Measurements from ENCODE around the gene RAB4A. TPM values are rescaled to one million over a fixed set of nuclear protein-coding genes. Genes with fewer than 3 reads are reported as not detected.
A peak's percentile ranks its signal among the peaks of the same experiment; 100 is the strongest.
"Not testable (repeated sequence)": the region's sequence is repeated elsewhere in the genome, so short reads cannot be mapped to it uniquely, and the experiment has no call there.

RAB4A gene
- total and polyA plus RNA-seq, 2 donors (not counting 1 experiment from before 2014, with no cell fraction given), result 15.7 to 31.5 TPM

DNA sequence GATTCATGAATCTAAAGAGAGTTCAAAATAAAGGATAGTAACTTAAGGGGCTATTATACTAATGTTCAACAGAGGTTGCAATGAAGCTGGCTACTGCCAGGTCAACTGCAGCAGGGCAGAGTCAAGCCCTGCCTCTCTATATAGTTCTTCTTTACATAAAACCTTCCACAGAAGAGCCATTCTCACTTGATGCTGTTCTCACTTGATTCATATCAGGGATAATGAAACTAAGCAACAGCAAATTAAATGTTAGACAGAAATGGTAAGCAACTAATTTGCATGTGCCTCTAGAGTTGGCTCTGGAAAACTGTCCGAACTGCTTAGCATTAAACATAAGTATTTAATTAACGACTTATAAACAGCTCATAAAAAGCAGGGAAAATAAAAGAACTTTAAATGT lies 54.5 kb downstream of the RAB4A start:
- Histone ChIP-seq H4K20me1 (ENCODE audit: control insufficient read depth, extremely low read depth, insufficient read depth, low read length) (no peaks in the 10 kb centered on the region), H3K27ac (ENCODE audit: insufficient read depth, low read length) (no peak overlapping the region), H3K79me2 (ENCODE audit: control insufficient read depth, insufficient read depth, low read length) (no peaks in the 10 kb centered on the region), H2AFZ (ENCODE audit: low read length) (no peak overlapping the region), H3K4me2 (ENCODE audit: extremely low read depth, insufficient read depth, low read length) (peak overlapping the region; percentile 48), H3K4me1 (ENCODE audit: control insufficient read depth, extremely low read depth, insufficient read depth, low read length) (no peaks in the 10 kb centered on the region), H3K4me3 (replicated peaks in 1 of 4; ENCODE audit: control extremely low read depth in 1 of 4, insufficient read depth in 1 of 4, low read depth in 3 of 4, low read length in 4 of 4) (peak overlapping the region in 2 of 4 experiments; percentile 35 to 37), H3K9me3 (ENCODE audit: control insufficient read depth, insufficient read depth, low read depth, low read length) (no peaks in the 10 kb centered on the region), H3K9ac (ENCODE audit: insufficient read depth, low read length) (no peak overlapping the region), H3K36me3 (ENCODE audit: control insufficient read depth, insufficient read depth, low read length) (peaks cover 2% of the 10 kb centered on the region), H3K27me3 (ENCODE audit: control insufficient read depth, insufficient read depth, low read length) (no peaks in the 10 kb centered on the region)
- no peak for DNase-seq (ENCODE audit: low read depth in 2 of 2)
- TF ChIP-seq, protein P1, sequence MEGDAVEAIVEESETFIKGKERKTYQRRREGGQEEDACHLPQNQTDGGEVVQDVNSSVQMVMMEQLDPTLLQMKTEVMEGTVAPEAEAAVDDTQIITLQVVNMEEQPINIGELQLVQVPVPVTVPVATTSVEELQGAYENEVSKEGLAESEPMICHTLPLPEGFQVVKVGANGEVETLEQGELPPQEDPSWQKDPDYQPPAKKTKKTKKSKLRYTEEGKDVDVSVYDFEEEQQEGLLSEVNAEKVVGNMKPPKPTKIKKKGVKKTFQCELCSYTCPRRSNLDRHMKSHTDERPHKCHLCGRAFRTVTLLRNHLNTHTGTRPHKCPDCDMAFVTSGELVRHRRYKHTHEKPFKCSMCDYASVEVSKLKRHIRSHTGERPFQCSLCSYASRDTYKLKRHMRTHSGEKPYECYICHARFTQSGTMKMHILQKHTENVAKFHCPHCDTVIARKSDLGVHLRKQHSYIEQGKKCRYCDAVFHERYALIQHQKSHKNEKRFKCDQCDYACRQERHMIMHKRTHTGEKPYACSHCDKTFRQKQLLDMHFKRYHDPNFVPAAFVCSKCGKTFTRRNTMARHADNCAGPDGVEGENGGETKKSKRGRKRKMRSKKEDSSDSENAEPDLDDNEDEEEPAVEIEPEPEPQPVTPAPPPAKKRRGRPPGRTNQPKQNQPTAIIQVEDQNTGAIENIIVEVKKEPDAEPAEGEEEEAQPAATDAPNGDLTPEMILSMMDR (conservative IDR thresholded peaks at IDR 0.05 in 1 of 2, IDR thresholded peaks at IDR 0.05 in 1 of 2; ENCODE audit: low read depth in 1 of 2, low read length in 2 of 2), result no peak
- TF ChIP-seq EZH2 (IDR thresholded peaks at IDR 0.05; ENCODE audit: low read length, missing control alignments), result no peak

DNA sequence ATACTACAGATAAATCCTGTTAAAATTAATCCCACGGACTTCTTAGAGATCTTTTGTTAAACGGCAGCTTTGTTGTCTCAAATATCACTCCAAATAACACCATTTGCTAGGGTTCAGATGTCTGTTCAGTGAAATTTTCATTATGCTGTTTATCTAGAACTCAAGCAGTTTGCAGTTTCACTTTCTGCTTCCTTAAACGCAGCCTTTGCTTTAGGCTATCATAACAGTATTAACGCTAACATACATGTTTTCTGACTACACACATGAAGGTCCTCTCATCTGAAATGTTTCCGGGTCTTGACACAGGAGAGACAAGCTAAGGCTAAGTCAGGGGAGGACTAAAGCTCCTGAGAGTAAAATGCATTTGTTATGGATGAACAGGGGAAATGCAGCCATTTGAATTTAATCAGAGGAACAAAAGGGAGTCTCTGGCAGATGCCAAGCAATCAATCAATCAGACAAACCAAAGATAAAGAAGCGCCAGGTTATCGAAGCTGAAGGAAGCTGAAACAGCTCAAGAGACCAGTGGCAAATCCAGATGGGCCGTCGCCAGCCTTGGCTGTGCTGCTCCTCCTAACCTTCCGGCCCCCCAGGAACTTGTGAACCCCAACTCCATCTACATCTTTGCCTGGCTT lies 55.1 kb downstream of the RAB4A start:
- no peaks in the 10 kb centered on the region for H3K79me2 ChIP-seq (ENCODE audit: control insufficient read depth, insufficient read depth, low read length)
- H3K27ac ChIP-seq (ENCODE audit: insufficient read depth, low read length), result no peak overlapping the region

DNA sequence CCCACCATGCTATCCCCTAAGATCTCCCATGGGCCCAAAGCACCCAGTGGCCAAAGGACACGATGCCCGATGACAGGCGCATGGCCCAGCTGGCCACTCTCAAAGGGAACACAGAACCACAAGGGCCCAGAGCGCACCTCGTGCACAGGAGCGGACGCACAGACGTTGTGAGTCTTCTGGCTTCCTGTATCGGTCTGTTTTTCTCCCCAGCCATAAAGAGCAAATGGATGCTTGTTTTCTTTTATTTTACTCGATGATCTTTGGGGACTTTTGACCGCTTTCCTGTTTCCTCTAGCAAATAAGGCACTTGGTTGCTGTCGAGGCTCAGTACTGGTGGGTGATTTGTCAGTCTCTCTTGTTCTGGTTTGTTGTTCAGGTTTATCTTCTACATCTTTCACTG lies 55.7 kb downstream of the RAB4A start:
- no peaks in the 10 kb centered on the region for H3K9me3 ChIP-seq (ENCODE audit: control insufficient read depth, insufficient read depth, low read depth, low read length)
- H3K4me2 ChIP-seq (ENCODE audit: extremely low read depth, insufficient read depth, low read length), result no peak overlapping the region
- no peak overlapping the region for H3K4me3 ChIP-seq (replicated peaks in 1 of 4; ENCODE audit: control extremely low read depth in 1 of 4, insufficient read depth in 1 of 4, low read depth in 3 of 4, low read length in 4 of 4)
- no peak for DNase-seq (ENCODE audit: low read depth in 2 of 2)
- peaks cover 2% of the 10 kb centered on the region for H3K36me3 ChIP-seq (ENCODE audit: control insufficient read depth, insufficient read depth, low read length)
- no peaks in the 10 kb centered on the region for H3K27me3 ChIP-seq (ENCODE audit: control insufficient read depth, insufficient read depth, low read length)
- no peaks in the 10 kb centered on the region for H3K4me1 ChIP-seq (ENCODE audit: control insufficient read depth, extremely low read depth, insufficient read depth, low read length)
- H2AFZ ChIP-seq (ENCODE audit: low read length), result no peak overlapping the region
- H3K79me2 ChIP-seq (ENCODE audit: control insufficient read depth, insufficient read depth, low read length), result no peaks in the 10 kb centered on the region
- no peak overlapping the region for H3K9ac ChIP-seq (ENCODE audit: insufficient read depth, low read length)
- TF ChIP-seq, protein P1 (conservative IDR thresholded peaks at IDR 0.05 in 1 of 2, IDR thresholded peaks at IDR 0.05 in 1 of 2; ENCODE audit: low read depth in 1 of 2, low read length in 2 of 2), result no peak
- no peaks in the 10 kb centered on the region for H4K20me1 ChIP-seq (ENCODE audit: control insufficient read depth, extremely low read depth, insufficient read depth, low read length)
- H3K27ac ChIP-seq (ENCODE audit: insufficient read depth, low read length), result no peak overlapping the region

More for the DNA sequence above, 55.1 kb downstream of the RAB4A start:
- H3K36me3 ChIP-seq (ENCODE audit: control insufficient read depth, insufficient read depth, low read length), result peaks cover 2% of the 10 kb centered on the region
- peak overlapping the region in 2 of 4 experiments; percentile 35 to 37 for H3K4me3 ChIP-seq (replicated peaks in 1 of 4; ENCODE audit: control extremely low read depth in 1 of 4, insufficient read depth in 1 of 4, low read depth in 3 of 4, low read length in 4 of 4)
- no peak overlapping the region for H2AFZ ChIP-seq (ENCODE audit: low read length)
- no peaks in the 10 kb centered on the region for H3K4me1 ChIP-seq (ENCODE audit: control insufficient read depth, extremely low read depth, insufficient read depth, low read length)
- TF ChIP-seq, protein P1 (conservative IDR thresholded peaks at IDR 0.05 in 1 of 2, IDR thresholded peaks at IDR 0.05 in 1 of 2; ENCODE audit: low read depth in 1 of 2, low read length in 2 of 2), result no peak
- TF ChIP-seq EZH2 (IDR thresholded peaks at IDR 0.05; ENCODE audit: low read length, missing control alignments), result no peak
- no peak overlapping the region for H3K9ac ChIP-seq (ENCODE audit: insufficient read depth, low read length)
- H3K9me3 ChIP-seq (ENCODE audit: control insufficient read depth, insufficient read depth, low read depth, low read length), result no peaks in the 10 kb centered on the region
- H4K20me1 ChIP-seq (ENCODE audit: control insufficient read depth, extremely low read depth, insufficient read depth, low read length), result no peaks in the 10 kb centered on the region
- peak overlapping the region; percentile 48 for H3K4me2 ChIP-seq (ENCODE audit: extremely low read depth, insufficient read depth, low read length)
- DNase-seq (ENCODE audit: low read depth in 2 of 2), result peak in 1 of 2 donors; percentile 49
- H3K27me3 ChIP-seq (ENCODE audit: control insufficient read depth, insufficient read depth, low read length), result no peaks in the 10 kb centered on the region

DNA sequence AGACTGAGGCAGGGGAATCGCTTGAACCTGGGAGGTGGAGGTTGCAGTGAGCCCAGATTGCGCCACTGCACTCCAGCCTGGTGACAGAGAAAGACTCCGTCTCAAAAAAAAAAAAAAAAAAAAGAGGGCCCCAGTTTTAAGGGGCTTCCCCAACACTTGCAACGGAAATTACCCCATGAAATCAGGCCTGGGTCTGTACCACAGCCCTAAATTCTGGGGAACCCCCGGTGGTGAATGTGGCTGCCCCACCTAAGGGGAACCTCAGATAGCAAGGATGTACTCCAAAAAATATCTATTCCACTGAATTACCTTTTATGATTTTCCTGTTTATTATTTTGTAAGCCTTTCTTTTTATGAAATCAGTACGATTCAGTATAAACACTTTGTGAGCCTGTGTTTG lies 56.9 kb downstream of the RAB4A start:
- not testable (repeated sequence) for H3K4me1 ChIP-seq (ENCODE audit: control insufficient read depth, extremely low read depth, insufficient read depth, low read length); H3K27me3 ChIP-seq (ENCODE audit: control insufficient read depth, insufficient read depth, low read length); H3K79me2 ChIP-seq (ENCODE audit: control insufficient read depth, insufficient read depth, low read length); H3K27ac ChIP-seq (ENCODE audit: insufficient read depth, low read length); H3K4me2 ChIP-seq (ENCODE audit: extremely low read depth, insufficient read depth, low read length); H3K9ac ChIP-seq (ENCODE audit: insufficient read depth, low read length); H3K4me3 ChIP-seq (replicated peaks in 1 of 4; ENCODE audit: control extremely low read depth in 1 of 4, insufficient read depth in 1 of 4, low read depth in 3 of 4, low read length in 4 of 4); H2AFZ ChIP-seq (ENCODE audit: low read length); H3K9me3 ChIP-seq (ENCODE audit: control insufficient read depth, insufficient read depth, low read depth, low read length); H3K36me3 ChIP-seq (ENCODE audit: control insufficient read depth, insufficient read depth, low read length); DNase-seq (ENCODE audit: low read depth in 2 of 2); H4K20me1 ChIP-seq (ENCODE audit: control insufficient read depth, extremely low read depth, insufficient read depth, low read length)

All from fibroblast of lung (primary cell).